Activated naive CD8-positive, alpha-beta T cell treated with anti-CD3 and anti-CD28 coated beads, Interleukin-2, amount 10 ng/mL, durations not matched to agents 7 days and 5 days (primary cell): ENCODE data around the gene GRIN2C. TPM values are rescaled to one million over a fixed set of nuclear protein-coding genes. Genes with fewer than 3 reads are reported as not detected.

Source experiments
- ATAC-seq: fragments of 150-1000 bp; cut with Tn5 transposase; one replicate; pipeline ENCODE4 v1.10.0; 2021; ENCODE audit warnings: low read depth, moderate library complexity
- POLR2A ChIA-PET: fragments of 350-600 bp; sonication (Branson Sonifier 250); formaldehyde crosslinking; loops from one replicate; lab custom pipeline; 2021; ENCODE audit warnings: antibody characterized with exemption; lab: Charles Lee
- DNase-seq: peaks from one replicate; pipeline ENCODE4 v3.0.0; 2021
- H3K27ac Mint-ChIP-seq: one replicate; pipeline ENCODE4 v1.8.0; 2022; ENCODE audit warnings: mild to moderate bottlenecking, mixed read lengths
- H3K27me3 Mint-ChIP-seq: one replicate; pipeline ENCODE4 v1.8.0; 2022; ENCODE audit warnings: mild to moderate bottlenecking, moderate library complexity, mixed read lengths
- H3K36me3 Mint-ChIP-seq: one replicate; pipeline ENCODE4 v1.8.0; 2021; ENCODE audit warnings: mild to moderate bottlenecking, mixed read lengths
- H3K4me1 Mint-ChIP-seq: one replicate; pipeline ENCODE4 v1.8.0; 2021; ENCODE audit warnings: mixed read lengths
- H3K4me3 Mint-ChIP-seq: one replicate; pipeline ENCODE4 v1.8.0; 2022; ENCODE audit warnings: mild to moderate bottlenecking, moderate library complexity, mixed read lengths
- H3K9me3 Mint-ChIP-seq: one replicate; pipeline ENCODE4 v1.8.0; 2021; ENCODE audit warnings: mixed read lengths
- total RNA-seq, 2 experiments: library from RNA; stranded (reverse); gene quantifications; one replicate each; pipeline ENCODE4 v1.2.3, GENCODE V29; 2021

The GRIN2C gene
- total RNA-seq, 2 experiments from 2014 or later, result 0.17 TPM; not detected in 1

- Mint-ChIP-seq H3K36me3 (peaks cover 1% of the 10 kb centered on the region), H3K9me3 (no peaks in the 10 kb centered on the region), H3K4me3 (no peak overlapping the region), H3K27ac (no peak overlapping the region), H3K27me3 (no peaks in the 10 kb centered on the region), H3K4me1 (peaks cover 2% of the 10 kb centered on the region)
- POLR2A ChIA-PET, result no interaction called here
- DNase-seq (no peak), ATAC-seq (no peak)
Measured at GRCh38 chr17:74812109-74813009, 47.3 kb downstream of the GRIN2C start.

GRCh38 chr17:74810699-74811485 lies 48.8 kb downstream of the GRIN2C start:
- POLR2A ChIA-PET, result no interaction called here
- Mint-ChIP-seq H3K36me3 (peaks cover 1% of the 10 kb centered on the region), H3K27ac (no peak overlapping the region), H3K4me1 (no peaks in the 10 kb centered on the region), H3K4me3 (no peak overlapping the region), H3K9me3 (no peaks in the 10 kb centered on the region), H3K27me3 (no peaks in the 10 kb centered on the region)
- DNase-seq, result no peak
- ATAC-seq, result no peak

GRCh38 chr17:74808714-74809430 lies 50.8 kb downstream of the GRIN2C start:
- Mint-ChIP-seq H3K4me1 (no peaks in the 10 kb centered on the region), H3K9me3 (no peaks in the 10 kb centered on the region), H3K27me3 (no peaks in the 10 kb centered on the region), H3K27ac (no peak overlapping the region), H3K36me3 (peaks cover 1% of the 10 kb centered on the region), H3K4me3 (no peak overlapping the region)
- POLR2A ChIA-PET, result no interaction called here
- no peak for DNase-seq
- no peak for ATAC-seq

GRCh38 chr17:74807925-74808324 lies 51.8 kb downstream of the GRIN2C start:
- H3K27me3 Mint-ChIP-seq, result no peaks in the 10 kb centered on the region
- no peak for DNase-seq
- POLR2A ChIA-PET, result no interaction called here
- H3K27ac Mint-ChIP-seq, result no peak overlapping the region
- ATAC-seq, result no peak
- peaks cover 1% of the 10 kb centered on the region for H3K36me3 Mint-ChIP-seq
- no peak overlapping the region for H3K4me3 Mint-ChIP-seq
- H3K9me3 Mint-ChIP-seq, result no peaks in the 10 kb centered on the region
- H3K4me1 Mint-ChIP-seq, result no peaks in the 10 kb centered on the region

- ATAC-seq (no peak), DNase-seq (no peak)
- no peaks in the 10 kb centered on the region for H3K4me1 Mint-ChIP-seq
- no peak overlapping the region for H3K4me3 Mint-ChIP-seq
- POLR2A ChIA-PET, result no interaction called here
- no peaks in the 10 kb centered on the region for H3K27me3 Mint-ChIP-seq
- peaks cover 1% of the 10 kb centered on the region for H3K36me3 Mint-ChIP-seq
- H3K9me3 Mint-ChIP-seq, result no peaks in the 10 kb centered on the region
- no peak overlapping the region for H3K27ac Mint-ChIP-seq
Measured at GRCh38 chr17:74807441-74807840, 52.2 kb downstream of the GRIN2C start.

- H3K9me3 Mint-ChIP-seq, result no peaks in the 10 kb centered on the region
- POLR2A ChIA-PET, result no interaction called here
- ATAC-seq, result no peak
- H3K27ac Mint-ChIP-seq, result no peak overlapping the region
- no peaks in the 10 kb centered on the region for H3K27me3 Mint-ChIP-seq
- H3K36me3 Mint-ChIP-seq, result peaks cover 3% of the 10 kb centered on the region
- no peaks in the 10 kb centered on the region for H3K4me1 Mint-ChIP-seq
- H3K4me3 Mint-ChIP-seq, result no peak overlapping the region
- no peak for DNase-seq
Measured at GRCh38 chr17:74806334-74806733, 53.4 kb downstream of the GRIN2C start.

GRCh38 chr17:74805591-74805991 lies 54.1 kb downstream of the GRIN2C start:
- H3K4me3 Mint-ChIP-seq, result no peak overlapping the region
- no peaks in the 10 kb centered on the region for H3K9me3 Mint-ChIP-seq
- POLR2A ChIA-PET, result no interaction called here
- peaks cover 3% of the 10 kb centered on the region for H3K36me3 Mint-ChIP-seq
- ATAC-seq (no peak), DNase-seq (no peak)
- no peak overlapping the region for H3K27ac Mint-ChIP-seq
- H3K27me3 Mint-ChIP-seq, result no peaks in the 10 kb centered on the region
- H3K4me1 Mint-ChIP-seq, result no peaks in the 10 kb centered on the region

GRCh38 chr17:74804683-74805082 lies 55.0 kb downstream of the GRIN2C start:
- DNase-seq, result no peak
- POLR2A ChIA-PET, result no interaction called here
- ATAC-seq, result no peak
- no peaks in the 10 kb centered on the region for H3K27me3 Mint-ChIP-seq
- H3K27ac Mint-ChIP-seq, result no peak overlapping the region
- H3K4me1 Mint-ChIP-seq, result no peaks in the 10 kb centered on the region
- peaks cover 3% of the 10 kb centered on the region for H3K36me3 Mint-ChIP-seq
- H3K9me3 Mint-ChIP-seq, result no peaks in the 10 kb centered on the region
- H3K4me3 Mint-ChIP-seq, result no peak overlapping the region

GRCh38 chr17:74803971-74804370 lies 55.7 kb downstream of the GRIN2C start:
- Mint-ChIP-seq H3K27me3 (no peaks in the 10 kb centered on the region), H3K4me3 (no peak overlapping the region), H3K9me3 (no peaks in the 10 kb centered on the region), H3K4me1 (no peaks in the 10 kb centered on the region), H3K36me3 (peaks cover 4% of the 10 kb centered on the region), H3K27ac (no peak overlapping the region)
- DNase-seq (no peak), ATAC-seq (no peak)
- POLR2A ChIA-PET, result no interaction called here

GRCh38 chr17:74803388-74803930 lies 56.2 kb downstream of the GRIN2C start:
- peaks cover 4% of the 10 kb centered on the region for H3K36me3 Mint-ChIP-seq
- ATAC-seq, result no peak
- no peak overlapping the region for H3K27ac Mint-ChIP-seq
- H3K4me3 Mint-ChIP-seq, result no peak overlapping the region
- POLR2A ChIA-PET, result no interaction called here
- DNase-seq, result no peak
- no peaks in the 10 kb centered on the region for H3K9me3 Mint-ChIP-seq
- no peaks in the 10 kb centered on the region for H3K27me3 Mint-ChIP-seq
- no peaks in the 10 kb centered on the region for H3K4me1 Mint-ChIP-seq

- H3K27ac Mint-ChIP-seq, result no peak overlapping the region
- H3K9me3 Mint-ChIP-seq, result no peaks in the 10 kb centered on the region
- no peak overlapping the region for H3K4me3 Mint-ChIP-seq
- POLR2A ChIA-PET, result no interaction called here
- no peaks in the 10 kb centered on the region for H3K27me3 Mint-ChIP-seq
- H3K4me1 Mint-ChIP-seq, result peaks cover 8% of the 10 kb centered on the region
- ATAC-seq (no peak), DNase-seq (no peak)
- H3K36me3 Mint-ChIP-seq, result peaks cover 4% of the 10 kb centered on the region
Measured at GRCh38 chr17:74801896-74802295, 57.8 kb downstream of the GRIN2C start.

GRCh38 chr17:74800531-74800930 lies 59.2 kb downstream of the GRIN2C start:
- H3K36me3 Mint-ChIP-seq, result peaks cover 6% of the 10 kb centered on the region
- no peaks in the 10 kb centered on the region for H3K27me3 Mint-ChIP-seq
- H3K27ac Mint-ChIP-seq, result no peak overlapping the region
- no peaks in the 10 kb centered on the region for H3K9me3 Mint-ChIP-seq
- no peak for DNase-seq
- no peak overlapping the region for H3K4me3 Mint-ChIP-seq
- H3K4me1 Mint-ChIP-seq, result peaks cover 10% of the 10 kb centered on the region
- no peak for ATAC-seq
- POLR2A ChIA-PET, result no interaction called here

GRCh38 chr17:74799097-74799496 lies 60.6 kb downstream of the GRIN2C start:
- no peaks in the 10 kb centered on the region for H3K27me3 Mint-ChIP-seq
- DNase-seq, result no peak
- no peak for ATAC-seq
- peaks cover 6% of the 10 kb centered on the region for H3K36me3 Mint-ChIP-seq
- H3K4me3 Mint-ChIP-seq, result no peak overlapping the region
- H3K9me3 Mint-ChIP-seq, result no peaks in the 10 kb centered on the region
- POLR2A ChIA-PET, result no interaction called here
- peaks cover 10% of the 10 kb centered on the region for H3K4me1 Mint-ChIP-seq
- H3K27ac Mint-ChIP-seq, result no peak overlapping the region
